ENCODE measurements around the gene ITGBL1. TPM values are rescaled to one million over a fixed set of nuclear protein-coding genes. Genes with fewer than 3 reads are reported as not detected.

Gene ITGBL1
- total and polyA plus RNA-seq, 9 donors, result 0.45 to 9.3 (median 1.8) TPM

- DNase-seq, result no peak
- 75 to 77% (median 75%) methylated on average over 2 of the region's 2 CpGs for WGBS, 3 donors
- TF ChIP-seq POLR2A (IDR thresholded peaks at IDR 0.05), result no peak
- TF ChIP-seq CTCF (IDR thresholded peaks at IDR 0.05), result no peak
- no peak for TF ChIP-seq EP300 (IDR thresholded peaks at IDR 0.05)
- Histone ChIP-seq H3K4me1 (ENCODE audit: insufficient read depth) (peaks cover 2% of the 10 kb centered on the region), H3K9me3 (no peaks in the 10 kb centered on the region), H3K27me3 (no peaks in the 10 kb centered on the region), H3K4me3 (no peak overlapping the region), H3K36me3 (no peaks in the 10 kb centered on the region), H3K27ac (peak overlapping the region in 1 of 2 donors; percentile 42)
- intact Hi-C loops (cut with DNase I), result no loop called here
Measured at GRCh38 chr13:101623470-101624209, 171.2 kb downstream of the ITGBL1 start.

GRCh38 chr13:101624210-101624922 lies 171.9 kb downstream of the ITGBL1 start:
- H3K4me1 ChIP-seq (ENCODE audit: insufficient read depth), result peaks cover 2% of the 10 kb centered on the region
- peak overlapping the region in 1 of 2 donors; percentile 42 for H3K27ac ChIP-seq
- H3K9me3 ChIP-seq, result no peaks in the 10 kb centered on the region
- intact Hi-C loops (cut with DNase I), result no loop called here
- H3K4me3 ChIP-seq, result no peak overlapping the region
- H3K36me3 ChIP-seq, result no peaks in the 10 kb centered on the region
- TF ChIP-seq POLR2A (IDR thresholded peaks at IDR 0.05) (no peak), CTCF (IDR thresholded peaks at IDR 0.05) (no peak), EP300 (IDR thresholded peaks at IDR 0.05) (no peak)
- no peak for DNase-seq
- no peaks in the 10 kb centered on the region for H3K27me3 ChIP-seq
- WGBS, 3 donors, result 27 to 40% (median 34%) methylated on average over 8 of the region's 8 CpGs

GRCh38 chr13:101624981-101625380 lies 172.5 kb downstream of the ITGBL1 start:
- Histone ChIP-seq H3K9me3 (no peaks in the 10 kb centered on the region), H3K4me3 (no peak overlapping the region), H3K27me3 (no peaks in the 10 kb centered on the region), H3K27ac (no peak overlapping the region), H3K4me1 (ENCODE audit: insufficient read depth) (peaks cover 2% of the 10 kb centered on the region), H3K36me3 (no peaks in the 10 kb centered on the region)
- WGBS, 3 donors, result 86 to 92% (median 87%) methylated on average over 3 of the region's 3 CpGs
- intact Hi-C loops (cut with DNase I), result no loop called here
- TF ChIP-seq EP300 (IDR thresholded peaks at IDR 0.05) (no peak), POLR2A (IDR thresholded peaks at IDR 0.05) (no peak)
- DNase-seq, result no peak

DNA sequence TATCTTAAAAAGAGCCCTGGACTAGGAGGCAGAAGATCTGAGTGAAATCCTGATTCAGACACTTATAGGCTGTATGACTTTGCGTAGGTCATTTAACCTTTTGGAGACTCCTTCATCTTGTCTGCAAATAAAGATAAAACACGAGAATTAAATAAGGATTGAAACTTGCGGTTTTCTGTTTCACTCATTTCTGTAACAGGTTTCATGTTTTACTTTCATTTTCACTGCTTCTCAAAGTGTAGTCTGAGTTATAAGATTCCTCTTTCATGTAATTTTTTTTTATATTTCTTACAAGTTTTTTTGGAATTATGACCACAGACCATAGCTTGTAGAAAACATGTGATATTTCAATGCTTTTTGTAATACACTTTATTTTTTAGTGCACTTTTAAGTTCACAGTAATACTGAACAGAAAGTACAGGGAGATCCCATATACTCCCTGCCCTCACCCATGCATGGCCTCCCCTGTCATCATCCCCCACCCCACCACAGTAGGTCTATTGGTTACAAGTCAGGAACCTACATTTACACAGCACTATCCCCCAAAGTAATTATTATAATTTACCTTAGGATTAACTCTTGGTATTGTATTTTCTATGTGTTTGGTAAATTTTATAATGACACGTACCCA lies 174.6 kb downstream of the ITGBL1 start:
- peaks cover 2% of the 10 kb centered on the region for H3K4me1 ChIP-seq (ENCODE audit: insufficient read depth)
- no peaks in the 10 kb centered on the region for H3K27me3 ChIP-seq
- H3K4me3 ChIP-seq, result peak overlapping the region; percentile 16
- no peaks in the 10 kb centered on the region for H3K36me3 ChIP-seq
- no peaks in the 10 kb centered on the region for H3K9me3 ChIP-seq
- intact Hi-C loops (cut with DNase I), result no loop called here
- DNase-seq, result no peak
- TF ChIP-seq EP300 (IDR thresholded peaks at IDR 0.05) (no peak), POLR2A (IDR thresholded peaks at IDR 0.05) (no peak), CTCF (IDR thresholded peaks at IDR 0.05) (no peak)
- no peak overlapping the region for H3K27ac ChIP-seq
- 14 to 24% (median 19%) methylated on average over 4 of the region's 4 CpGs for WGBS, 3 donors

All from ovary (tissue), 9 donors.